CD4-positive, alpha-beta T cell (primary cell): ENCODE measurements around the gene TSPAN11. TPM values are rescaled to one million over a fixed set of nuclear protein-coding genes. Genes with fewer than 3 reads are reported as not detected.

Source experiments
- ATAC-seq: fragments of 200-7000 bp; cut with Tn5 transposase; one replicate; pipeline ENCODE4 v1.10.0; 2022; ENCODE audit warnings: mild to moderate bottlenecking; ENCODE audit not compliant: poor library complexity
- CTCF ChIA-PET: fragments of 350-600 bp; sonication (Branson Sonifier 250); formaldehyde crosslinking; loops from one replicate; lab custom pipeline; 2021; ENCODE audit warnings: antibody characterized with exemption, inconsistent platforms; lab: Charles Lee
- POLR2A ChIA-PET: fragments of 350-600 bp; sonication (Branson Sonifier 250); formaldehyde crosslinking; loops from one replicate; lab custom pipeline; 2021; ENCODE audit warnings: antibody characterized with exemption, inconsistent platforms; lab: Charles Lee
- DNase-seq, 14 experiments: peaks; one replicate each; pipeline ENCODE4 v3.0.0-alpha.2; 2013 to 2020; ENCODE audit warnings: mixed read lengths in 2 of 14
- H3K27ac ChIP-seq, 2 donors: one replicate each; pipeline versions ENCODE4 v1.5.1 to v1.7.0; 2013; ENCODE audit warnings: low read length in 2 of 2, low read depth in 1 of 2, mild to moderate bottlenecking in 1 of 2
- H3K27me3 ChIP-seq, 2 experiments: 1 replicate in 1 of 2; 2 replicates in 1 of 2; pipeline versions ENCODE4 v1.6.1 to v1.7.0; 2013; ENCODE audit warnings: low read length in 2 of 2, control low read depth in 1 of 2, mild to moderate bottlenecking in 1 of 2, moderate library complexity in 1 of 2; ENCODE audit not compliant: insufficient read depth in 2 of 2, control insufficient read depth in 1 of 2
- H3K36me3 ChIP-seq: one replicate; pipeline ENCODE4 v1.6.1; 2013; ENCODE audit warnings: low read length, control low read depth; ENCODE audit not compliant: insufficient read depth
- H3K4me1 ChIP-seq: one replicate; pipeline ENCODE4 v1.6.1; 2013; ENCODE audit warnings: low read length, control low read depth; ENCODE audit not compliant: insufficient read depth
- H3K4me3 ChIP-seq: one replicate; pipeline ENCODE4 v1.5.1; 2013; ENCODE audit warnings: mild to moderate bottlenecking, low read length, moderate library complexity
- H3K9me3 ChIP-seq, 2 experiments: 1 replicate in 1 of 2; 2 replicates in 1 of 2; pipeline versions ENCODE4 v1.6.1 to v1.7.0; 2013; ENCODE audit warnings: low read length in 2 of 2, mild to moderate bottlenecking in 2 of 2, control low read depth in 1 of 2, moderate library complexity in 1 of 2; ENCODE audit not compliant: control insufficient read depth in 1 of 2, insufficient read depth in 1 of 2
- H3K27ac Mint-ChIP-seq: one replicate; pipeline ENCODE4 v1.8.0; 2020; ENCODE audit warnings: mixed read lengths
- H3K27me3 Mint-ChIP-seq: one replicate; pipeline ENCODE4 v1.8.0; 2021; ENCODE audit warnings: mixed read lengths
- H3K36me3 Mint-ChIP-seq: one replicate; pipeline ENCODE4 v1.8.0; 2021; ENCODE audit warnings: low read depth, mixed read lengths
- H3K4me1 Mint-ChIP-seq: one replicate; pipeline ENCODE4 v1.8.0; 2021; ENCODE audit warnings: low read depth, mixed read lengths
- H3K4me3 Mint-ChIP-seq: one replicate; pipeline ENCODE4 v1.8.0; 2020; ENCODE audit warnings: mild to moderate bottlenecking, mixed read lengths
- H3K9me3 Mint-ChIP-seq: one replicate; pipeline ENCODE4 v1.8.0; 2020; ENCODE audit warnings: mixed read lengths
- intact Hi-C, 2 experiments: fragments of 100-400 bp; cut with DNase I in 1 of 2; cut with micrococcal nuclease in 1 of 2; formaldehyde crosslinking; loops; one replicate each; pipeline versions ENCODE4 v1.15.1 to v1.9.0; 2023 to 2025; cut with DNase I, micrococcal nuclease
- total RNA-seq, 174 experiments: library from RNA in 2 of 174; stranded (reverse) in 2 of 174; gene quantifications; one replicate each; pipeline ENCODE4 v1.2.3 and lab custom pipeline; 2021 to 2026
- TF ChIP-seq, protein P1 (sequence below): fragments of 200-600 bp; IDR thresholded peaks from one replicate; pipeline ENCODE4 v1.8.0; 2022; ENCODE audit warnings: antibody characterized with exemption, mild to moderate bottlenecking

The TSPAN11 gene
- total RNA-seq, 2 experiments from 2014 or later = not detected

DNA sequence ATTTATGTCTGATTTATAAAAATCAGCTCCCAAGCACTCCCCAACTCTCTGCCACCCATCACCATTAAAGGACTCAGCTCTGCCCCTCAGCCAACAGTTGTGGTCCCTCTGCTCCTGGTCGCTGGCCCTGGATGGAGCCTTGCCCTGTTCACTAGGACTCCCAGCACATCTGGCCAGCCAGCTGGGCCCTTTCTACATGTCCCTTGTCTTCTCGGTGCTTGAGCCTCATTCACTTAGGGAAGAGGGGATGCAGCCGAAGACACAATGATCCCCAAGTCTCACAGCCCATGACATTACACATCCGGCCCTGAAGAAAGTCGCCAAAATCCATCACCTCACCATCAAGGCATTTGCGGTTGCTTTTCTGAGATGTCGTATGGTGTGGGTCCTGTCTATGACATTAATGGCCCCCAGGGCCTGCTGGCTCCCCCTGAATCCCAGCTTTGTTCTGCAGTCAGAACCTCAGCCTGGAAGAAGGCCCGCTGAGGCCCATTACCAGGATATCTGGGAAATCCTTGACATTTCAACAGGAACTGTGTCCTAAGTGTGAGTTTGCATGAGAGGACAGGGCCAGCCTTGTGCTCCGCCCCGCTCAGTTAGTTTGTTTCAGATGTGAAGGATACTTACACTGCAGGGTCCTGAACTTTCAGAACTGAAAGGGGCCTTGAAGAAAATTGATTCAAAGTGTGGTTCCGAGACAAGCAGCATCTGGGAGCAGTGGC is 19.1 kb downstream of the TSPAN11 start:
- TF ChIP-seq, protein P1, sequence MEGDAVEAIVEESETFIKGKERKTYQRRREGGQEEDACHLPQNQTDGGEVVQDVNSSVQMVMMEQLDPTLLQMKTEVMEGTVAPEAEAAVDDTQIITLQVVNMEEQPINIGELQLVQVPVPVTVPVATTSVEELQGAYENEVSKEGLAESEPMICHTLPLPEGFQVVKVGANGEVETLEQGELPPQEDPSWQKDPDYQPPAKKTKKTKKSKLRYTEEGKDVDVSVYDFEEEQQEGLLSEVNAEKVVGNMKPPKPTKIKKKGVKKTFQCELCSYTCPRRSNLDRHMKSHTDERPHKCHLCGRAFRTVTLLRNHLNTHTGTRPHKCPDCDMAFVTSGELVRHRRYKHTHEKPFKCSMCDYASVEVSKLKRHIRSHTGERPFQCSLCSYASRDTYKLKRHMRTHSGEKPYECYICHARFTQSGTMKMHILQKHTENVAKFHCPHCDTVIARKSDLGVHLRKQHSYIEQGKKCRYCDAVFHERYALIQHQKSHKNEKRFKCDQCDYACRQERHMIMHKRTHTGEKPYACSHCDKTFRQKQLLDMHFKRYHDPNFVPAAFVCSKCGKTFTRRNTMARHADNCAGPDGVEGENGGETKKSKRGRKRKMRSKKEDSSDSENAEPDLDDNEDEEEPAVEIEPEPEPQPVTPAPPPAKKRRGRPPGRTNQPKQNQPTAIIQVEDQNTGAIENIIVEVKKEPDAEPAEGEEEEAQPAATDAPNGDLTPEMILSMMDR = no peak
- H3K4me3 Mint-ChIP-seq = no peak overlapping the region
- H3K4me1 Mint-ChIP-seq = no peaks in the 10 kb centered on the region
- no peak for DNase-seq
- H3K27ac ChIP-seq = no peak overlapping the region
- H3K4me1 ChIP-seq = no peaks in the 10 kb centered on the region
- intact Hi-C loops = no loop called here
- H3K36me3 ChIP-seq = no peaks in the 10 kb centered on the region
- no peak overlapping the region for H3K27ac Mint-ChIP-seq
- POLR2A ChIA-PET = no interaction called here
- CTCF ChIA-PET = no interaction called here
- H3K9me3 ChIP-seq = no peaks in the 10 kb centered on the region
- H3K27me3 ChIP-seq = peaks cover 0 to 2% of the 10 kb centered on the region in 2 experiments
- no peaks in the 10 kb centered on the region for H3K36me3 Mint-ChIP-seq
- no peaks in the 10 kb centered on the region for H3K9me3 Mint-ChIP-seq
- H3K4me3 ChIP-seq = no peak overlapping the region
- peaks cover 17% of the 10 kb centered on the region for H3K27me3 Mint-ChIP-seq
- no peak for ATAC-seq

DNA sequence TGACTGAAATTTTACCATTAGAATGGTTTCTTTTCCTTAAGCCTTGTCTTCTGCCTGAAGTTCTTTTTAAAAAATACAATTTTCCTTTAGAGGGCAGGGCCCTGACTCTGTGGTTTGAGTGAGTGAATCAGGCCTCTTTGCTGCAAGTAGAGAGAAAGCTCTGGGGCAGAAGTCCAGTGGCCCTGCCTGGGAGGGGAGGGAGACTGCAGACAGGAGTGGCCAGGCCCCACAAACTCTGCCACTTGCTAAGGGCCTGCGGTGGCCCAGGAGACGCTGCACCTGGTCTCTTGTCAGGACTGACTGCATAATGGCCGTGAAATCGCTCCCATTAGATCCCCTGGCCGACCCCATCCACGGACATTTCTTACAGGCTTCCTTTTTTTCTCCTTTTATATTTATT is 25.5 kb downstream of the TSPAN11 start:
- ChIA-PET POLR2A (no interaction called here), CTCF (no interaction called here)
- H3K9me3 ChIP-seq = no peaks in the 10 kb centered on the region
- ATAC-seq (no peak), DNase-seq (no peak)
- H3K4me3 ChIP-seq = no peak overlapping the region
- no peak overlapping the region for H3K4me3 Mint-ChIP-seq
- intact Hi-C loops = no loop called here
- no peaks in the 10 kb centered on the region for H3K9me3 Mint-ChIP-seq
- peaks cover 17% of the 10 kb centered on the region for H3K27me3 Mint-ChIP-seq
- H3K4me1 Mint-ChIP-seq = no peaks in the 10 kb centered on the region
- TF ChIP-seq, protein P1 = no peak
- no peak overlapping the region for H3K27ac Mint-ChIP-seq
- H3K36me3 Mint-ChIP-seq = no peaks in the 10 kb centered on the region
- H3K4me1 ChIP-seq = no peaks in the 10 kb centered on the region
- H3K27me3 ChIP-seq = no peaks in the 10 kb centered on the region
- H3K36me3 ChIP-seq = no peaks in the 10 kb centered on the region
- no peak overlapping the region for H3K27ac ChIP-seq

DNA sequence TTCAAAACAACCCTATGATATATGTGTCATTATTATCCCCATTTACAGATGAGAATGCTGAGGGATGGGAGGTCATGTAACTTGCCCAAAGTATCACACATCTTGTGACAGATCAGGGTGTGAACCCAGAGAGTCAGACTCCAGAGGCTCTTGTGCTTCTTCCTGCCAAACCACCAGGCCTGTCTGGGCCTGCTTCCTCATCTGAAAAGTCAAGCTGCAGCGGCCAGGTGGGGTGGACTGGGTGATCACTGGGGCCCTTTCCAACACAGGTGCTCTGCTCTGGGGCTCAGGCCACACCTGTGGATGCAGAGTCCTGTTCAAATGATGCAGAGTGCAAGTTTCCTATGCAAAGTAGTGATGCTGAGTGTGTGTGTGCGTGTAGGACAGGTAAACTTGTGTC is 26.7 kb downstream of the TSPAN11 start:
- H3K9me3 Mint-ChIP-seq = no peaks in the 10 kb centered on the region
- ATAC-seq (no peak), DNase-seq (no peak)
- Histone ChIP-seq H3K36me3 (no peaks in the 10 kb centered on the region), H3K4me3 (no peak overlapping the region), H3K27ac (no peak overlapping the region), H3K4me1 (no peaks in the 10 kb centered on the region), H3K27me3 (no peaks in the 10 kb centered on the region), H3K9me3 (no peaks in the 10 kb centered on the region)
- TF ChIP-seq, protein P1 = no peak
- H3K27ac Mint-ChIP-seq = no peak overlapping the region
- no peak overlapping the region for H3K4me3 Mint-ChIP-seq
- intact Hi-C loops = no loop called here
- no peaks in the 10 kb centered on the region for H3K4me1 Mint-ChIP-seq
- POLR2A ChIA-PET = no interaction called here
- CTCF ChIA-PET = no interaction called here
- H3K36me3 Mint-ChIP-seq = no peaks in the 10 kb centered on the region
- peaks cover 15% of the 10 kb centered on the region for H3K27me3 Mint-ChIP-seq
